ENCODE measurements around the gene FIBIN. TPM values are rescaled to one million over a fixed set of nuclear protein-coding genes. Genes with fewer than 3 reads are reported as not detected.

Gene FIBIN
- total RNA-seq, 1 experiment from 2014 or later: not detected

DNA sequence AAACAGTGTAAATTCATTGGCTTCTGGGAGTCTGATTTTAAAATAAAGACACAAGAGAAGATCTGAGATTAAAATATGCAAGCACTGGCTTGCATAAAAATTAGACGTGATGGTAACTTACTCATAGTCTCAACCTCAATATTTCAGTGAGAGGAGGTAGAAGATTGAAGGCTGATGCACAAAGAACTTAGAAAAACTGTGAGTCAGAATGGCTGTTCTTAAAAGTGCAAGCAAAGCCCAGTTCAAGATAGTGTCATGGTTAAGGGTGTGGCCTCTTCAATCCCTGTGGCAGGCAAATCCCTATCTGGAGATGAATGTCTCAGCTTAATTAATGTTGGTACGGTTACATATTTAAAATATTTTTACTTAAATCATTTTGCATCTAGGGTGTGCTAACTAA is 33.6 kb upstream of the FIBIN start:
- H3K9me3 ChIP-seq (ENCODE audit: control insufficient read depth in 1 of 2, insufficient read depth in 1 of 2, low read depth in 1 of 2, low read length in 2 of 2): no peaks in the 10 kb centered on the region; a peak in 2 of 4 replicates
- POLR2A ChIA-PET: no interaction called here
- ATAC-seq: no peak
- no peak overlapping the region for H3K27ac ChIP-seq (ENCODE audit: low read depth, low read length)
- no peaks in the 10 kb centered on the region for H3K9me2 ChIP-seq (ENCODE audit: insufficient read depth)
- no peaks in the 10 kb centered on the region for H3K27me3 ChIP-seq (ENCODE audit: insufficient read depth, low read length)
- no peaks in the 10 kb centered on the region for H3K79me2 ChIP-seq (ENCODE audit: insufficient read depth, low read length)
- no peak overlapping the region for H3K4me2 ChIP-seq (ENCODE audit: low read length)
- CTCF ChIA-PET: no interaction called here
- H3K36me3 ChIP-seq (ENCODE audit: control insufficient read depth in 1 of 2, insufficient read depth in 2 of 2, low read length in 2 of 2): no peaks in the 10 kb centered on the region
- intact Hi-C loops (cut with micrococcal nuclease): no loop called here
- H3K4me3 ChIP-seq (replicated peaks in 1 of 2; ENCODE audit: low read depth in 1 of 2, low read length in 2 of 2): no peak overlapping the region
- RAD21 ChIA-PET (ENCODE audit: low non-redundant PET in 1 of 2, low total read pairs in 2 of 2, uncharacterized antibody in 2 of 2, unreplicated experiment in 2 of 2): no interaction called here
- no TSS peak for BruUV-seq (replicated peaks)
- TF ChIP-seq ZNF274 (IDR thresholded peaks at IDR 0.05; ENCODE audit: low read depth, low read length): no peak
- TF ChIP-seq FOSL1 (IDR thresholded peaks at IDR 0.05; ENCODE audit: low read depth): no peak
- no peak for TF ChIP-seq SIN3A (IDR thresholded peaks at IDR 0.05; ENCODE audit: low read depth)
- TF ChIP-seq MAX (IDR thresholded peaks at IDR 0.05): no peak
- no peak for TF ChIP-seq SRF (IDR thresholded peaks at IDR 0.05; ENCODE audit: low read depth)
- TF ChIP-seq SP1 (IDR thresholded peaks at IDR 0.05; ENCODE audit: low read depth): no peak
- TF ChIP-seq CEBPB (IDR thresholded peaks at IDR 0.05; ENCODE audit: low read depth): no peak
- TF ChIP-seq ZFX (IDR thresholded peaks at IDR 0.05): no peak
- TF ChIP-seq POLR2AphosphoS5 (IDR thresholded peaks at IDR 0.05; ENCODE audit: low read depth, low read length): no peak
- TF ChIP-seq RAD21 (IDR thresholded peaks at IDR 0.05; ENCODE audit: low read depth): no peak
- TF ChIP-seq JUND (IDR thresholded peaks at IDR 0.05): no peak
- TF ChIP-seq EZH2 (IDR thresholded peaks at IDR 0.05): no peak
- no peak for TF ChIP-seq ELF1 (IDR thresholded peaks at IDR 0.05; ENCODE audit: borderline replicate concordance, low read depth)
- H4K20me1 ChIP-seq (ENCODE audit: insufficient read depth): no peaks in the 10 kb centered on the region
- no peak overlapping the region for H2AFZ ChIP-seq (ENCODE audit: low read depth, low read length, poor library complexity, severe bottlenecking)
- H3K9ac ChIP-seq (ENCODE audit: low read length): no peak overlapping the region
- no peak for DNase-seq (ENCODE audit: low read depth, low spot score)
- no peaks in the 10 kb centered on the region for H3K4me1 ChIP-seq (ENCODE audit: control insufficient read depth in 1 of 2, insufficient read depth in 2 of 2, low read length in 2 of 2)

DNA sequence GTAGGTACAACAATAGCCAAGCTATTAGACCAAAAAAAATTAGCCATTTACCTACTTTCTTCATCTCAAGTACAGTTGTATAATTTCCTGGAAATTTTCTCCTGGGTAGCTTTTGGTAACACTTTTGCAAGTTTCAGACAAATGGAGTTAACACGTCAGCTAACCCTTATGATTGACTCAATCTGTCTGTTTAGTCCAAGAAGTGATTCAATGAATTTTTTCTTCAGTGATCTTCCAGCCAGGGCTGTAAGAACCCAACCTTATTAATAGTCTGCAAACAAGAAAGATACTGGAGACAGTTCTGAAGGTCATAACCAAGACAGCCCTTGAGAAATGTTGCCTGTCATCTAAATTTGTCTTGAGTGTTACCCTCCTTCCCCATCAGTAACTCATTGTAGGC is 30.1 kb upstream of the FIBIN start:
- no peak overlapping the region for H3K4me3 ChIP-seq (replicated peaks in 1 of 2; ENCODE audit: low read depth in 1 of 2, low read length in 2 of 2)
- no peaks in the 10 kb centered on the region for H4K20me1 ChIP-seq (ENCODE audit: insufficient read depth)
- BruUV-seq (replicated peaks): no TSS peak
- no peaks in the 10 kb centered on the region for H3K9me2 ChIP-seq (ENCODE audit: insufficient read depth)
- ChIA-PET CTCF (no interaction called here), POLR2A (no interaction called here), RAD21 (ENCODE audit: low non-redundant PET in 1 of 2, low total read pairs in 2 of 2, uncharacterized antibody in 2 of 2, unreplicated experiment in 2 of 2) (no interaction called here)
- no peak overlapping the region for H3K4me2 ChIP-seq (ENCODE audit: low read length)
- intact Hi-C loops (cut with micrococcal nuclease): no loop called here
- ATAC-seq (no peak), DNase-seq (ENCODE audit: low read depth, low spot score) (no peak)
- no peaks in the 10 kb centered on the region for H3K27me3 ChIP-seq (ENCODE audit: insufficient read depth, low read length)
- no peak overlapping the region for H3K9ac ChIP-seq (ENCODE audit: low read length)
- no peaks in the 10 kb centered on the region for H3K79me2 ChIP-seq (ENCODE audit: insufficient read depth, low read length)
- H2AFZ ChIP-seq (ENCODE audit: low read depth, low read length, poor library complexity, severe bottlenecking): no peak overlapping the region
- H3K9me3 ChIP-seq (ENCODE audit: control insufficient read depth in 1 of 2, insufficient read depth in 1 of 2, low read depth in 1 of 2, low read length in 2 of 2): no peaks in the 10 kb centered on the region; a peak in 2 of 4 replicates
- H3K4me1 ChIP-seq (ENCODE audit: control insufficient read depth in 1 of 2, insufficient read depth in 2 of 2, low read length in 2 of 2): no peaks in the 10 kb centered on the region
- no peak overlapping the region for H3K27ac ChIP-seq (ENCODE audit: low read depth, low read length)
- no peak for TF ChIP-seq ATF3 (IDR thresholded peaks at IDR 0.05)
- no peak for TF ChIP-seq CBX3 (IDR thresholded peaks at IDR 0.05; ENCODE audit: low read depth)
- no peak for TF ChIP-seq EZH2 (IDR thresholded peaks at IDR 0.05)
- H3K36me3 ChIP-seq (ENCODE audit: control insufficient read depth in 1 of 2, insufficient read depth in 2 of 2, low read length in 2 of 2): no peaks in the 10 kb centered on the region
